ENCODE data around the gene REEP6. TPM values are rescaled to one million over a fixed set of nuclear protein-coding genes. Genes with fewer than 3 reads are reported as not detected.

The REEP6 gene
- total and polyA plus RNA-seq, 2 of the 8 experiments (the other 6 are each of a cell fraction or from before 2014, with no cell fraction given) = 12.6 to 20.7 TPM

DNA sequence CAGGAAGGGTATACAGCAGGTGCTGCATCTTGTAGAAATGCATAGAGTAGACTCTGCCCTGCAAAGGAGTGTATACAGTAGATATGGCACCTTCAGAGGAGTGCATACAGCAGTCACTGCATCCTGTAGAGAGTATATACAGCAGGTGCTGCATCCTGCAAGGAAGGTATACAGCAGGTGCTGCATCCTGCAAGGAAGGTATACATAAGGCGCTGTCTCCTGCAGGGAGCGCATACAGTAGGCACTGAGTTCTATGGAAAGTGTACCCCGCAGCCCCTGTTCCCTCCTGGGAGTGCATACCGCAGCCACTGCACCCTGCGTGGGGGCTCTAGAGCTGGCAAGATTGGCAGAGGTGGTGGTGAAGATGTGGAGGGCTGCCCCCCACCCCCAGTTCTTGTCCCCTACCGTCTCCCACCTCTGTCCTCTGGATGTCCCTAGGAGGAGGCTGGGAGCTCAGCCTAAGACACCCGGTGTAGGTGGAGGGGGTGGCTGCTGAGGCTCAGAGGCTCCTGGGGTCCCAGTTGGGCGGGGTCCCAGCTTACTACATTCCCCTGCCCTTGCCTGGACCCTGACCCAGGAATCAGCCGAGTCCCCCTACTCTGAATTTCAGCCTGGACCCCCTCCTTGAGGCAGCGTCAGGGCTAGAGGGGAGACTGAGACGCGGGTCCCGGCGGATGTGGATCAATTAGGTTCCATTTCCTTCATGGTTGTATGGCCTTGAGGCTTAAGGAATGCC is 24.2 kb downstream of the REEP6 start:
- no peaks in the 10 kb centered on the region; the same call in 1 of the 2 replicates for H3K23me2 ChIP-seq (ENCODE audit: low read depth, low read length)
- H3K4ac ChIP-seq (replicated peaks; ENCODE audit: insufficient read length, low read depth, low read length) = no peak overlapping the region
- no peaks in the 10 kb centered on the region; a peak in 1 of 7 replicates for H3K4me1 ChIP-seq (replicated peaks in 1 of 4; ENCODE audit: control insufficient read depth in 3 of 4, insufficient read depth in 4 of 4, low read length in 3 of 4)
- no peaks in the 10 kb centered on the region for H3K36me3 ChIP-seq (ENCODE audit: control insufficient read depth in 2 of 4, insufficient read depth in 4 of 4, low read length in 3 of 4)
- no peak overlapping the region for H2BK120ac ChIP-seq (replicated peaks; ENCODE audit: low read depth, low read length)
- H3K56ac ChIP-seq (replicated peaks; ENCODE audit: insufficient read length, low read depth, low read length) = no peak overlapping the region
- H2BK15ac ChIP-seq (ENCODE audit: low read length) = no peak overlapping the region
- H3K4me3 ChIP-seq (ENCODE audit: extremely low read depth in 1 of 4, insufficient read depth in 2 of 4, low read depth in 3 of 4, low read length in 4 of 4) = no peak overlapping the region
- no peak overlapping the region for H2BK20ac ChIP-seq (ENCODE audit: low read length)
- ChIA-PET CTCF (ENCODE audit: partially characterized antibody) (interaction anchor here (0.9 to 2.2 kb wide), 5 partner anchors 8 to 41 kb away, joined by 3 to 6 read pairs (median 4); partner anchors contain the start of gene PLK5), POLR2A (ENCODE audit: partially characterized antibody) (interaction anchor here (1.6 kb wide), 1 partner anchor 29 kb away, joined by 3 read pairs; no protein-coding TSS in a partner anchor)
- no peak overlapping the region for H3K23ac ChIP-seq (ENCODE audit: insufficient read length)
- H3K14ac ChIP-seq (ENCODE audit: insufficient read length) = no peak overlapping the region
- no peaks in the 10 kb centered on the region for H3K79me2 ChIP-seq (ENCODE audit: control insufficient read depth in 1 of 2, insufficient read depth in 2 of 2, low read length in 2 of 2)
- no peak overlapping the region; the same call in 1 of the 2 replicates for H2BK12ac ChIP-seq (ENCODE audit: low read depth, low read length)
- no peak overlapping the region for H2AK5ac ChIP-seq (ENCODE audit: low read depth, low read length)
- H3K27me3 ChIP-seq (replicated peaks in 1 of 4; ENCODE audit: control insufficient read depth in 3 of 4, extremely low read depth in 1 of 4, insufficient read depth in 3 of 4, low read length in 3 of 4) = peaks cover 0 to 10% (median 6%) of the 10 kb centered on the region in 4 experiments; a peak in 5 of 7 replicates
- WGBS, 2 experiments (ENCODE audit: extremely low coverage in 1 of 2, insufficient coverage in 1 of 2, insufficient read length in 1 of 2, insufficient replicate concordance in 2 of 2, low coverage in 1 of 2, low lambda C conversion rate in 2 of 2, missing lambda C conversion rate in 1 of 2) = 89% methylated on average over 14 of the region's 14 CpGs; no CpG with 5 or more reads in 1 of the 2 experiments
- no peak overlapping the region for H3K27ac ChIP-seq (ENCODE audit: low read depth, low read length)
- H3K18ac ChIP-seq (ENCODE audit: extremely low read depth, low read length) = no peak overlapping the region
- H4K20me1 ChIP-seq (replicated peaks in 1 of 2; ENCODE audit: control insufficient read depth in 1 of 2, insufficient read depth in 2 of 2, low read length in 2 of 2) = peaks cover 0 to 6% of the 10 kb centered on the region in 2 experiments
- no peak overlapping the region for H4K8ac ChIP-seq (ENCODE audit: extremely low read depth, insufficient read depth, low read length)
- H4K5ac ChIP-seq (ENCODE audit: insufficient read length, low read depth, low read length) = no peak overlapping the region
- no peak overlapping the region for H4K91ac ChIP-seq (replicated peaks; ENCODE audit: insufficient read length, low read length)
- H3K4me2 ChIP-seq (ENCODE audit: insufficient read depth in 1 of 2, low read depth in 2 of 2, low read length in 2 of 2) = no peak overlapping the region
- no peak overlapping the region for H2BK5ac ChIP-seq (ENCODE audit: low read depth, low read length)
- DNase-seq (ENCODE audit: low read depth in 1 of 2, low spot score in 2 of 2) (no peak), FAIRE-seq (no peak)
- no peaks in the 10 kb centered on the region for H3K79me1 ChIP-seq (ENCODE audit: low read depth, low read length)
- H3K9ac ChIP-seq (replicated peaks in 1 of 4; ENCODE audit: extremely low read depth in 1 of 4, low read depth in 3 of 4, low read length in 3 of 4) = no peak overlapping the region
- H2AFZ ChIP-seq (ENCODE audit: low read length) = no peak overlapping the region
- H3K9me3 ChIP-seq (ENCODE audit: insufficient read depth in 2 of 2, low read depth in 1 of 2, low read length in 1 of 2) = no peaks in the 10 kb centered on the region
- no peak for TF ChIP-seq TEAD4 (IDR thresholded peaks at IDR 0.05; ENCODE audit: low read depth, low read length)
- TF ChIP-seq, protein P1, sequence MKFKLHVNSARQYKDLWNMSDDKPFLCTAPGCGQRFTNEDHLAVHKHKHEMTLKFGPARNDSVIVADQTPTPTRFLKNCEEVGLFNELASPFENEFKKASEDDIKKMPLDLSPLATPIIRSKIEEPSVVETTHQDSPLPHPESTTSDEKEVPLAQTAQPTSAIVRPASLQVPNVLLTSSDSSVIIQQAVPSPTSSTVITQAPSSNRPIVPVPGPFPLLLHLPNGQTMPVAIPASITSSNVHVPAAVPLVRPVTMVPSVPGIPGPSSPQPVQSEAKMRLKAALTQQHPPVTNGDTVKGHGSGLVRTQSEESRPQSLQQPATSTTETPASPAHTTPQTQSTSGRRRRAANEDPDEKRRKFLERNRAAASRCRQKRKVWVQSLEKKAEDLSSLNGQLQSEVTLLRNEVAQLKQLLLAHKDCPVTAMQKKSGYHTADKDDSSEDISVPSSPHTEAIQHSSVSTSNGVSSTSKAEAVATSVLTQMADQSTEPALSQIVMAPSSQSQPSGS (IDR thresholded peaks at IDR 0.05; ENCODE audit: low read length) = no peak
- TF ChIP-seq BACH1 (IDR thresholded peaks at IDR 0.05; ENCODE audit: low read length) = no peak
- TF ChIP-seq TCF12 (IDR thresholded peaks at IDR 0.05; ENCODE audit: low read depth, low read length) = no peak
- TF ChIP-seq, protein P2, sequence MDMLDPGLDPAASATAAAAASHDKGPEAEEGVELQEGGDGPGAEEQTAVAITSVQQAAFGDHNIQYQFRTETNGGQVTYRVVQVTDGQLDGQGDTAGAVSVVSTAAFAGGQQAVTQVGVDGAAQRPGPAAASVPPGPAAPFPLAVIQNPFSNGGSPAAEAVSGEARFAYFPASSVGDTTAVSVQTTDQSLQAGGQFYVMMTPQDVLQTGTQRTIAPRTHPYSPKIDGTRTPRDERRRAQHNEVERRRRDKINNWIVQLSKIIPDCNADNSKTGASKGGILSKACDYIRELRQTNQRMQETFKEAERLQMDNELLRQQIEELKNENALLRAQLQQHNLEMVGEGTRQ (IDR thresholded peaks at IDR 0.05; ENCODE audit: low read length) = no peak
- TF ChIP-seq KDM4A (IDR thresholded peaks at IDR 0.05; ENCODE audit: low read depth, low read length, severe bottlenecking) = no peak
- TF ChIP-seq EP300 (IDR thresholded peaks at IDR 0.05; ENCODE audit: borderline replicate concordance in 1 of 2, low read depth in 2 of 2, low read length in 2 of 2) = no peak
- TF ChIP-seq RBBP5 (IDR thresholded peaks at IDR 0.05; ENCODE audit: borderline replicate concordance, low read depth, low read length) = no peak
- no peak for TF ChIP-seq KDM5A (IDR thresholded peaks at IDR 0.05; ENCODE audit: low read length)

All from H1 (cell line).